CD14-positive monocyte (primary cell): ENCODE data around the gene C16orf92. TPM values are rescaled to one million over a fixed set of nuclear protein-coding genes. Genes with fewer than 3 reads are reported as not detected.

ENCODE experiments used
- DNase-seq, 3 donors: peaks; one replicate each; pipeline ENCODE4 v3.0.0-alpha.2; 2011 to 2022
- H2AFZ ChIP-seq: 2 replicates; pipeline ENCODE4 v1.6.0; 2012; ENCODE audit warnings: mild to moderate bottlenecking, low read depth, low read length, inconsistent platforms; ENCODE audit not compliant: insufficient read depth, poor library complexity, severe bottlenecking
- H3K27ac ChIP-seq, 2 donors: 1 replicate in 1 of 2; 2 replicates in 1 of 2; pipeline ENCODE4 v1.5.1; 2012 to 2013; ENCODE audit warnings: low read length in 2 of 2, control low read depth in 1 of 2, inconsistent platforms in 1 of 2, low read depth in 1 of 2, mild to moderate bottlenecking in 1 of 2
- H3K27me3 ChIP-seq, 2 donors: one replicate each; pipeline versions ENCODE4 v1.6.0 to v1.6.1; 2011 to 2013; ENCODE audit warnings: low read length in 2 of 2; ENCODE audit not compliant: control insufficient read depth in 2 of 2, insufficient read depth in 2 of 2
- H3K36me3 ChIP-seq, 2 donors: replicated peaks in 1 of 2; 1 replicate in 1 of 2; 2 replicates in 1 of 2; pipeline versions ENCODE4 v1.5.1 to v1.6.1; 2012 to 2013; ENCODE audit warnings: low read length in 2 of 2, control low read depth in 1 of 2, inconsistent platforms in 1 of 2, mild to moderate bottlenecking in 1 of 2; ENCODE audit not compliant: insufficient read depth in 2 of 2, control insufficient read depth in 1 of 2
- H3K4me1 ChIP-seq, 2 donors: 1 replicate in 1 of 2; 2 replicates in 1 of 2; pipeline versions ENCODE4 v1.5.1 to v1.6.1; 2012 to 2013; ENCODE audit warnings: low read length in 2 of 2, control low read depth in 1 of 2, inconsistent platforms in 1 of 2, mild to moderate bottlenecking in 1 of 2, moderate library complexity in 1 of 2; ENCODE audit not compliant: insufficient read depth in 2 of 2, control insufficient read depth in 1 of 2
- H3K4me2 ChIP-seq: replicated peaks from 2 replicates; pipeline ENCODE3; 2012; ENCODE audit warnings: low read length, moderate library complexity, mild to moderate bottlenecking; ENCODE audit not compliant: poor library complexity, severe bottlenecking; ENCODE audit errors: extremely low read depth
- H3K4me3 ChIP-seq, 3 experiments: fragments of 200-600 bp in 1 of 3; sonication (generic) in 1 of 3; replicated peaks in 1 of 3; 1 replicate in 2 of 3; 2 replicates in 1 of 3; pipeline ENCODE4 v1.5.1; 2011 to 2013; ENCODE audit warnings: low read length in 3 of 3, mild to moderate bottlenecking in 3 of 3, control low read depth in 2 of 3, low read depth in 2 of 3, inconsistent platforms in 1 of 3, moderate library complexity in 1 of 3
- H3K79me2 ChIP-seq: 2 replicates; pipeline ENCODE4 v1.6.0; 2012; ENCODE audit warnings: mild to moderate bottlenecking, control low read depth, inconsistent platforms, low read length, moderate library complexity; ENCODE audit not compliant: insufficient read depth
- H3K9ac ChIP-seq: 2 replicates; pipeline ENCODE4 v1.6.0; 2017; ENCODE audit warnings: low read length, mild to moderate bottlenecking; ENCODE audit not compliant: insufficient read depth, poor library complexity, severe bottlenecking
- H3K9me3 ChIP-seq, 2 donors: replicated peaks in 1 of 2; 1 replicate in 1 of 2; 2 replicates in 1 of 2; pipeline versions ENCODE4 v1.5.1 to v1.6.1; 2012 to 2013; ENCODE audit warnings: low read length in 2 of 2, control low read depth in 1 of 2; ENCODE audit not compliant: control insufficient read depth in 1 of 2, insufficient read depth in 1 of 2
- H4K20me1 ChIP-seq: 2 replicates; pipeline ENCODE4 v1.6.0; 2012; ENCODE audit warnings: mild to moderate bottlenecking, low read length, control low read depth, moderate library complexity; ENCODE audit not compliant: insufficient read depth
- H3K27ac Mint-ChIP-seq, 7 donors: one replicate each; pipeline ENCODE4 v1.8.0; 2020; ENCODE audit warnings: mild to moderate bottlenecking in 7 of 7, mixed read lengths in 7 of 7, moderate library complexity in 6 of 7, inconsistent platforms in 2 of 7
- H3K27me3 Mint-ChIP-seq, 3 donors: one replicate each; pipeline ENCODE4 v1.8.0; 2021 to 2022; ENCODE audit warnings: low read depth in 3 of 3, mild to moderate bottlenecking in 3 of 3, mixed read lengths in 3 of 3, moderate library complexity in 3 of 3, inconsistent platforms in 1 of 3
- H3K36me3 Mint-ChIP-seq, 2 donors: one replicate each; pipeline ENCODE4 v1.8.0; 2020; ENCODE audit warnings: mixed read lengths in 2 of 2, inconsistent platforms in 1 of 2, mild to moderate bottlenecking in 1 of 2
- H3K4me1 Mint-ChIP-seq: one replicate; pipeline ENCODE4 v1.8.0; 2020; ENCODE audit warnings: mild to moderate bottlenecking, mixed read lengths
- H3K4me3 Mint-ChIP-seq, 2 donors: one replicate each; pipeline ENCODE4 v1.8.0; 2020; ENCODE audit warnings: mild to moderate bottlenecking in 2 of 2, mixed read lengths in 2 of 2, moderate library complexity in 1 of 2
- H3K9me3 Mint-ChIP-seq, 7 donors: one replicate each; pipeline ENCODE4 v1.8.0; 2020 to 2022; ENCODE audit warnings: mixed read lengths in 7 of 7, mild to moderate bottlenecking in 6 of 7, moderate library complexity in 6 of 7, inconsistent platforms in 2 of 7
- CTCF ChIP-seq: fragments of 200-600 bp; IDR thresholded peaks from one replicate; pipeline ENCODE4 v1.8.0; 2022; ENCODE audit warnings: antibody characterized with exemption, mild to moderate bottlenecking
- WGBS: methylation state at CpG from one replicate; pipeline ENCODE4 v1.1.5; 2013; ENCODE audit warnings: missing lambda C conversion rate; ENCODE audit not compliant: insufficient coverage; 5-methylcytosine and 5-hydroxymethylcytosine counted together
- intact Hi-C, 2 donors: fragments of 100-400 bp; cut with micrococcal nuclease; formaldehyde crosslinking; loops; one replicate each; pipeline versions ENCODE4 v1.15.0 to v1.15.1; 2023
- polyA plus RNA-seq, 3 donors: library from polyadenylated mRNA; depleted of rRNA in 1 of 3; unstranded in 2 of 3; stranded (reverse) in 1 of 3; fragments of 300-500 nt in 2 of 3; fragments of >200 nt in 1 of 3; fragmentation: Illumina TruSeq in 2 of 3; gene quantifications; 1 replicate in 2 of 3; 2 replicates in 1 of 3; pipeline ENCODE4 v1.2.3, GENCODE V29; 2012 to 2021

Gene C16orf92
- polyA plus RNA-seq, 3 donors = not detected

- Histone ChIP-seq H4K20me1 (peaks cover 8% of the 10 kb centered on the region), H3K4me1 (no peaks in the 10 kb centered on the region), H3K9me3 (no peaks in the 10 kb centered on the region), H3K36me3 (peaks cover 14 to 56% of the 10 kb centered on the region in 2 donors), H3K27me3 (no peaks in the 10 kb centered on the region), H3K4me2 (no peak overlapping the region), H3K9ac (no peak overlapping the region), H3K27ac (no peak overlapping the region), H3K79me2 (no peaks in the 10 kb centered on the region), H2AFZ (no peak overlapping the region), H3K4me3 (no peak overlapping the region)
- no peak for TF ChIP-seq CTCF
- no peak overlapping the region for H3K4me3 Mint-ChIP-seq
- peak overlapping the region in 5 of 7 donors; percentile 10 to 69 (median 27) for H3K27ac Mint-ChIP-seq
- 92% methylated on average over 19 of the region's 19 CpGs for WGBS
- peaks cover 42 to 62% of the 10 kb centered on the region in 2 donors for H3K36me3 Mint-ChIP-seq
- H3K4me1 Mint-ChIP-seq = no peaks in the 10 kb centered on the region
- intact Hi-C loops = no loop called here
- no peak for DNase-seq
- peaks cover 0 to 2% (median 0%) of the 10 kb centered on the region in 7 donors for H3K9me3 Mint-ChIP-seq
- H3K27me3 Mint-ChIP-seq = peaks cover 0 to 3% (median 0%) of the 10 kb centered on the region in 3 donors
Measured at GRCh38 chr16:30002614-30003346, 20.2 kb upstream of the C16orf92 start.

DNA sequence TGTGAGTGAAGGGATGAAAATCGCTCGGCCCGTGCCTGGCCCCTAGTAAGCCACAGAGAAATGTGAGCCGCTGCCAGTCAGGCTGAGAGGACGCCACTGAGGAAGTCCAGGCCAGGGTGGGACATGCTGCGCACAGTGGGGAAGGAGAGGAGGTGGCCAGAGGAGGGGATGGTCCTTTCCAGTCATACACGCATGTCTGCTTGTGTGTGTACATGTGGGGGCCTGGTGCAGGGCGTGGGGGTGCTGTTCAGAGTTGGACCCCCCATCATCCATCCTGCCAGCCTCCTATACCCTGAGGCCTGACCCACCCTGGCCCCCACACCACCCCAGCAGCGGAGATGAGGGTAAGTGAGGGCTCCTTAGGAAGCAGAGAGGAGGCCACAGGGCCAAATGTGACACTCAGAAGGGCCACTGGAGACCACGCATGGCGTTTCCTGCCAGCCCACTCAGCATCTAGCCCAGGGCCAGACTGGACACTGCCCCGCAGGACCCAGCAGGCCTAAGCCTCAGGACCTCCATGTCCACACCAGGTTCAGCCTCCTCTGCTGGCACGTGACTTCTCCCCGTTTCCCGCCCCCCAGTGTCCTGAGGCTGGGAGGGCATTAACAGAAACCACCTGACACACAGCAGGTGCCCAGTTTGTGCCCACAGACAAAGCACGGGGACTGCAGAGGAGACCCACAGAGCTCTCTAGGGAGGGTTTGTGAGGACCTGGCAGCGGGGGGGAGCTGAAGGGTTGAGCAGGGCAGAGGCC, 19.2 kb upstream of the C16orf92 start:
- Mint-ChIP-seq H3K36me3 (peaks cover 36 to 53% of the 10 kb centered on the region in 2 donors), H3K4me1 (no peaks in the 10 kb centered on the region), H3K9me3 (peaks cover 0 to 2% (median 0%) of the 10 kb centered on the region in 7 donors), H3K4me3 (no peak overlapping the region), H3K27me3 (peaks cover 3 to 8% (median 3%) of the 10 kb centered on the region in 3 donors), H3K27ac (peak overlapping the region in 3 of 7 donors; percentile 8 to 63 (median 48))
- Histone ChIP-seq H3K9me3 (no peaks in the 10 kb centered on the region), H3K36me3 (peaks cover 14 to 48% of the 10 kb centered on the region in 2 donors), H3K4me3 (no peak overlapping the region), H3K27me3 (no peaks in the 10 kb centered on the region), H3K27ac (no peak overlapping the region), H3K4me1 (no peaks in the 10 kb centered on the region), H4K20me1 (peaks cover 8% of the 10 kb centered on the region), H2AFZ (no peak overlapping the region), H3K4me2 (no peak overlapping the region), H3K9ac (no peak overlapping the region), H3K79me2 (no peaks in the 10 kb centered on the region)
- no peak for DNase-seq
- TF ChIP-seq CTCF = no peak
- intact Hi-C loops = no loop called here
- 96% methylated on average over 10 of the region's 17 CpGs for WGBS
